ENCODE data around the gene ATP6AP1.
"Not testable (repeated sequence)": the region's sequence is repeated elsewhere in the genome, so short reads cannot be mapped to it uniquely, and the experiment has no call there.

Gene ATP6AP1

GRCh38 chrX:154398668-154399526 lies 29.6 kb upstream of the ATP6AP1 start (continued):
- TF ChIP-seq ZNF510 (tag by site-specific recombination; IDR thresholded peaks at IDR 0.05; ENCODE audit: insufficient replicate concordance) (no peak), PRDM1 (tag by site-specific recombination; IDR thresholded peaks at IDR 0.05) (no peak), ZNF501 (tag by site-specific recombination; IDR thresholded peaks at IDR 0.05) (0 out of 2 replicates have a peak, but pooled peaks have one; percentile 14), ZNF146 (tag by site-specific recombination; IDR thresholded peaks at IDR 0.05) (no peak), TRIM28 (IDR thresholded peaks at IDR 0.05; ENCODE audit: borderline replicate concordance, low read length) (no peak), ZNF843 (tag by site-specific recombination; IDR thresholded peaks at IDR 0.05) (0 out of 2 replicates have a peak, but pooled peaks have one; percentile 8), SP2 (tag by site-specific recombination; IDR thresholded peaks at IDR 0.05) (no peak), ZNF362 (tag by site-specific recombination; IDR thresholded peaks at IDR 0.05) (no peak), ZBTB11 (tag by site-specific recombination; conservative IDR thresholded peaks at IDR 0.05; ENCODE audit: low read depth) (no peak), KLF7 (tag by site-specific recombination; IDR thresholded peaks at IDR 0.05; ENCODE audit: borderline replicate concordance) (no peak), ZBTB8A (tag by site-specific recombination; IDR thresholded peaks at IDR 0.05) (peak; percentile 65), ZNF660 (tag by site-specific recombination; IDR thresholded peaks at IDR 0.05) (0 out of 2 replicates have a peak, but pooled peaks have one; percentile 6), ZNF76 (tag by site-specific recombination; IDR thresholded peaks at IDR 0.05; ENCODE audit: borderline replicate concordance, low read depth) (peak; percentile 60; the same call in 1 of the 2 replicates), KLF1 (tag by site-specific recombination; IDR thresholded peaks at IDR 0.05) (no peak; the same call in 1 of the 2 replicates), ZNF624 (tag by site-specific recombination; IDR thresholded peaks at IDR 0.05) (no peak), FEZF1 (tag by site-specific recombination; IDR thresholded peaks at IDR 0.05) (no peak)
- TF ChIP-seq, protein P1, sequence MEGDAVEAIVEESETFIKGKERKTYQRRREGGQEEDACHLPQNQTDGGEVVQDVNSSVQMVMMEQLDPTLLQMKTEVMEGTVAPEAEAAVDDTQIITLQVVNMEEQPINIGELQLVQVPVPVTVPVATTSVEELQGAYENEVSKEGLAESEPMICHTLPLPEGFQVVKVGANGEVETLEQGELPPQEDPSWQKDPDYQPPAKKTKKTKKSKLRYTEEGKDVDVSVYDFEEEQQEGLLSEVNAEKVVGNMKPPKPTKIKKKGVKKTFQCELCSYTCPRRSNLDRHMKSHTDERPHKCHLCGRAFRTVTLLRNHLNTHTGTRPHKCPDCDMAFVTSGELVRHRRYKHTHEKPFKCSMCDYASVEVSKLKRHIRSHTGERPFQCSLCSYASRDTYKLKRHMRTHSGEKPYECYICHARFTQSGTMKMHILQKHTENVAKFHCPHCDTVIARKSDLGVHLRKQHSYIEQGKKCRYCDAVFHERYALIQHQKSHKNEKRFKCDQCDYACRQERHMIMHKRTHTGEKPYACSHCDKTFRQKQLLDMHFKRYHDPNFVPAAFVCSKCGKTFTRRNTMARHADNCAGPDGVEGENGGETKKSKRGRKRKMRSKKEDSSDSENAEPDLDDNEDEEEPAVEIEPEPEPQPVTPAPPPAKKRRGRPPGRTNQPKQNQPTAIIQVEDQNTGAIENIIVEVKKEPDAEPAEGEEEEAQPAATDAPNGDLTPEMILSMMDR (tag by site-specific recombination; IDR thresholded peaks at IDR 0.05): peak; percentile 91

GRCh38 chrX:154399527-154400368 lies 28.7 kb upstream of the ATP6AP1 start:
- ChIA-PET POLR2A (interaction anchor here (0.9 to 6.5 kb wide), 6 partner anchors 11 to 127 kb away, joined by 3 to 57 read pairs (median 15); partner anchors contain the start of genes DNASE1L1, EMD, FLNA and TAFAZZIN), CTCF (interaction anchor here (1.0 to 1.9 kb wide), 7 partner anchors 8 to 135 kb away, joined by 3 to 8 read pairs (median 5); partner anchors contain the start of gene DNASE1L1)
- Histone ChIP-seq H3K9me3 (ENCODE audit: control insufficient read depth, insufficient read depth, low read depth, low read length) (no peaks in the 10 kb centered on the region), H3K4me1 (ENCODE audit: control insufficient read depth, insufficient read depth, low read length) (no peaks in the 10 kb centered on the region), H3K36me3 (ENCODE audit: control insufficient read depth in 2 of 2, insufficient read depth in 1 of 2, low read length in 2 of 2) (peaks cover 0 to 44% of the 10 kb centered on the region in 2 experiments; a peak in 1 of 3 replicates), H3K27ac (ENCODE audit: extremely low read depth, low read depth, low read length) (peak overlapping the region; percentile 84), H3K4me3 (ENCODE audit: low read depth, low read length) (peak overlapping the region; percentile 66)
- TF ChIP-seq EGR2 (tag by site-specific recombination; IDR thresholded peaks at IDR 0.05; ENCODE audit: low read depth): 0 out of 2 replicates have a peak, but pooled peaks have one; percentile 24
- TF ChIP-seq FEZF1 (tag by site-specific recombination; IDR thresholded peaks at IDR 0.05): 0 out of 2 replicates have a peak, but pooled peaks have one; percentile 14
- TF ChIP-seq, protein P2, sequence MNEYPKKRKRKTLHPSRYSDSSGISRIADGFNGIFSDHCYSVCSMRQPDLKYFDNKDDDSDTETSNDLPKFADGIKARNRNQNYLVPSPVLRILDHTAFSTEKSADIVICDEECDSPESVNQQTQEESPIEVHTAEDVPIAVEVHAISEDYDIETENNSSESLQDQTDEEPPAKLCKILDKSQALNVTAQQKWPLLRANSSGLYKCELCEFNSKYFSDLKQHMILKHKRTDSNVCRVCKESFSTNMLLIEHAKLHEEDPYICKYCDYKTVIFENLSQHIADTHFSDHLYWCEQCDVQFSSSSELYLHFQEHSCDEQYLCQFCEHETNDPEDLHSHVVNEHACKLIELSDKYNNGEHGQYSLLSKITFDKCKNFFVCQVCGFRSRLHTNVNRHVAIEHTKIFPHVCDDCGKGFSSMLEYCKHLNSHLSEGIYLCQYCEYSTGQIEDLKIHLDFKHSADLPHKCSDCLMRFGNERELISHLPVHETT (tag by site-specific recombination; IDR thresholded peaks at IDR 0.05): no peak
- TF ChIP-seq ZNF335 (tag by site-specific recombination; conservative IDR thresholded peaks at IDR 0.05): no peak
- TF ChIP-seq ZFHX2 (tag by site-specific recombination; conservative IDR thresholded peaks at IDR 0.05): peak; percentile 42; the same call in 1 of the 2 replicates

- H3K4me1 ChIP-seq (ENCODE audit: control insufficient read depth, insufficient read depth, low read length); H3K4me3 ChIP-seq (ENCODE audit: low read depth, low read length); H3K9me3 ChIP-seq (ENCODE audit: control insufficient read depth, insufficient read depth, low read depth, low read length); H3K27ac ChIP-seq (ENCODE audit: extremely low read depth, low read depth, low read length): not testable (repeated sequence)
- H3K36me3 ChIP-seq (ENCODE audit: control insufficient read depth in 2 of 2, insufficient read depth in 1 of 2, low read length in 2 of 2): peaks cover 0 to 44% of the 10 kb centered on the region in 2 experiments; a peak in 1 of 3 replicates
- ChIA-PET CTCF (interaction anchor here (1.0 to 1.9 kb wide), 2 partner anchors 133 to 135 kb away, joined by 3 to 8 read pairs; no protein-coding TSS in a partner anchor), POLR2A (interaction anchor here (0.9 to 6.5 kb wide), 3 partner anchors 10 to 127 kb away, joined by 3 to 57 read pairs (median 39); partner anchors contain the start of genes DNASE1L1 and TAFAZZIN)
These were observed 28.1 kb upstream of the ATP6AP1 start for GRCh38 chrX:154400369-154400817.
